Stimulated activated CD4-positive, alpha-beta T cell treated with anti-CD3 and anti-CD28 coated beads, Interleukin-15, amount 100 ng/mL, for 24 hours (primary cell): ENCODE measurements around the gene RNF17.
A peak's percentile ranks its signal among the peaks of the same experiment; 100 is the strongest.
"Not testable (repeated sequence)": the region's sequence is repeated elsewhere in the genome, so short reads cannot be mapped to it uniquely, and the experiment has no call there.

Experiments used
- DNase-seq: peaks from one replicate; pipeline ENCODE4 v3.0.0-alpha.2; 2020

Gene RNF17, protein sequence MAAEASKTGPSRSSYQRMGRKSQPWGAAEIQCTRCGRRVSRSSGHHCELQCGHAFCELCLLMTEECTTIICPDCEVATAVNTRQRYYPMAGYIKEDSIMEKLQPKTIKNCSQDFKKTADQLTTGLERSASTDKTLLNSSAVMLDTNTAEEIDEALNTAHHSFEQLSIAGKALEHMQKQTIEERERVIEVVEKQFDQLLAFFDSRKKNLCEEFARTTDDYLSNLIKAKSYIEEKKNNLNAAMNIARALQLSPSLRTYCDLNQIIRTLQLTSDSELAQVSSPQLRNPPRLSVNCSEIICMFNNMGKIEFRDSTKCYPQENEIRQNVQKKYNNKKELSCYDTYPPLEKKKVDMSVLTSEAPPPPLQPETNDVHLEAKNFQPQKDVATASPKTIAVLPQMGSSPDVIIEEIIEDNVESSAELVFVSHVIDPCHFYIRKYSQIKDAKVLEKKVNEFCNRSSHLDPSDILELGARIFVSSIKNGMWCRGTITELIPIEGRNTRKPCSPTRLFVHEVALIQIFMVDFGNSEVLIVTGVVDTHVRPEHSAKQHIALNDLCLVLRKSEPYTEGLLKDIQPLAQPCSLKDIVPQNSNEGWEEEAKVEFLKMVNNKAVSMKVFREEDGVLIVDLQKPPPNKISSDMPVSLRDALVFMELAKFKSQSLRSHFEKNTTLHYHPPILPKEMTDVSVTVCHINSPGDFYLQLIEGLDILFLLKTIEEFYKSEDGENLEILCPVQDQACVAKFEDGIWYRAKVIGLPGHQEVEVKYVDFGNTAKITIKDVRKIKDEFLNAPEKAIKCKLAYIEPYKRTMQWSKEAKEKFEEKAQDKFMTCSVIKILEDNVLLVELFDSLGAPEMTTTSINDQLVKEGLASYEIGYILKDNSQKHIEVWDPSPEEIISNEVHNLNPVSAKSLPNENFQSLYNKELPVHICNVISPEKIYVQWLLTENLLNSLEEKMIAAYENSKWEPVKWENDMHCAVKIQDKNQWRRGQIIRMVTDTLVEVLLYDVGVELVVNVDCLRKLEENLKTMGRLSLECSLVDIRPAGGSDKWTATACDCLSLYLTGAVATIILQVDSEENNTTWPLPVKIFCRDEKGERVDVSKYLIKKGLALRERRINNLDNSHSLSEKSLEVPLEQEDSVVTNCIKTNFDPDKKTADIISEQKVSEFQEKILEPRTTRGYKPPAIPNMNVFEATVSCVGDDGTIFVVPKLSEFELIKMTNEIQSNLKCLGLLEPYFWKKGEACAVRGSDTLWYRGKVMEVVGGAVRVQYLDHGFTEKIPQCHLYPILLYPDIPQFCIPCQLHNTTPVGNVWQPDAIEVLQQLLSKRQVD (N-terminal part only)

DNA sequence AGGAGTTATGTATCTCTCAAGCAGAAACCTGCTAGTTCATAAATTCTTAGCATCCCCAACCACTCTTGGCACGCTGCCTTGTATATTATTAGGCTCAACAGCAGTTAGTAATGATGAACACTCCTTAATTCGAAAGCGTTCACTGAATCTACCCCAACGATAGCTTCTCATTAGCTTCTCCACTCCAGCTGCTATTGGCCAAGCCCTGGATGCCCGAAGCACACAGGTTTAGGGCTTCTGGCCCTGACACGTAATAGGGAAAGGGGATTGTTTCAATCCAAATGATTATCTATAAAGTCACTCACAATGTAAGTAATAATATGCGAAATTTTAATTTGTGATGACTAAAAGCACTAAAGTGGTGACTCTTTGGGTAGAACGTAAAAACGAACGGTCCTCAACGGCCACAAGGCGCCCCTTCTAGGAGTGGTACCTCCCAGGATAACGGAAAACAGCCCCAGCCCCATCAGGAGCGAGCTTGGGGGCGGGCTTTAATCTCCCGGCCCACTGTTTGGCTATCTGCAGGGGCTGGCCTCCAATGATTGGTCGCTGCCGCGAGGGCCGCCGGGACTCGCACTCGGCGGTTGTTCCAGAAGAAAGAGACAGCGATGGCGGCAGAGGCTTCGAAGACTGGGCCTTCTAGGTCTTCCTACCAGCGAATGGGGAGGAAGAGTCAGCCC is at the start of gene RNF17:
Gene RNF17, plus strand, starts transcription at position 574 of the 680 bp plus-strand sequence. Its CDS starts 35 bp downstream, at position 609.
- DNase-seq: no peak

DNA sequence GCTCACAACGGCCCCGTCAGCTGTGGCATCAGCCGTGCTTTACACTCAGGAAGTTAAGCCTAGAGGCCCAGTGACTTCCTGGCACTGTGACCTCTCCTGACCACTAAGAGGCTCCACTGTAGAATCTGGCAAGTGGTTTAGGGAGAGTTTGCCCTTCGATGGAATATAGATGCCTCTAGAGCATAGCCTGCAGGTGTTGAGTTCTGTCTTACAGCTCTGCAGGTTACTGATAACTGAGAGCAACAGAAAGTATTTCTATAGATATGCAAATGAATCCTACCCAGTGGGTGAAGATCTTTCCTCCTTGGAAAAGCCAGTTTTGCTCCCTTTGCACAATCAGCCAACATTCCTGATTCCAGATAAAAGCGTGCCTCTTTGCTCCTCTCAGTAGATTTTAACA is 48.0 kb upstream of the RNF17 start:
- DNase-seq: no peak

DNA sequence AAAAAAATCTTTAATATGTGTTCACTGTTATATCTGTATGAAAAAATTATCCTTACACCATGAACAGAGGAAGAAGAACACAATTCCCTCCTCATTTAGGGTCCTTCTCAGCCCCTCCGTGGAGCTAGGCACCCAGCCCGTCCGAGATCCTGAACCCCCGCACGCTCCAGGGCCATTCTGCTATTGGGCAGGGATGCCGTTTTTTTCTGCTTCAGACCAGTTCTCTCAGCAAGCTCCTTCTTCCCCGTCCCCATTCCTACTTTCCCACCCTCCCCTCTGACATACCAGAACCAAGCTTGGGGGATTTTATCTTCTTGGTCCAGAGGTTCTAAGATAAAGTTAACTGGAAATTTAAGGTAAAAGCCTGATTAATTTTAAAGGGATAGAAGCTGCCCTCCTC is 47.5 kb upstream of the RNF17 start:
- no peak for DNase-seq

DNA sequence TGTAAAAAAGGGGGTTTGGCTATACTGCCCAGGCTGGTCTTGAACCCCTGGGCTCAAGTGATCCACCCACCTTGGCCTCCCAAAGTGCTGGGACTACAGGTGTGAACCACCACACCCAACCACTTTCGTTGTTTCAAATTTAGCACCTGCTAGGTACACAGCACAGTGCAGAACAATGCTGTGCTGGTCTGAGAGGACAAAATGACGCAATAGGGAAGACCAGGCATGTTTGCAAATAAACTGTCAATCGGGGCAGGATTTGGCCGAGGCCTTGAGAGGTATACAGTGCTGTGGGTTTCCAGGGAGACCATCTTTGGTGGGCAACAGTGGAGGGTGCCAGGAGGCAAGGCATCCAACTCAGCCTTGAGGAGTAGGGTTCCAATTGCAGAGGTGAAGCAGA is 46.8 kb upstream of the RNF17 start:
- DNase-seq: no peak

DNA sequence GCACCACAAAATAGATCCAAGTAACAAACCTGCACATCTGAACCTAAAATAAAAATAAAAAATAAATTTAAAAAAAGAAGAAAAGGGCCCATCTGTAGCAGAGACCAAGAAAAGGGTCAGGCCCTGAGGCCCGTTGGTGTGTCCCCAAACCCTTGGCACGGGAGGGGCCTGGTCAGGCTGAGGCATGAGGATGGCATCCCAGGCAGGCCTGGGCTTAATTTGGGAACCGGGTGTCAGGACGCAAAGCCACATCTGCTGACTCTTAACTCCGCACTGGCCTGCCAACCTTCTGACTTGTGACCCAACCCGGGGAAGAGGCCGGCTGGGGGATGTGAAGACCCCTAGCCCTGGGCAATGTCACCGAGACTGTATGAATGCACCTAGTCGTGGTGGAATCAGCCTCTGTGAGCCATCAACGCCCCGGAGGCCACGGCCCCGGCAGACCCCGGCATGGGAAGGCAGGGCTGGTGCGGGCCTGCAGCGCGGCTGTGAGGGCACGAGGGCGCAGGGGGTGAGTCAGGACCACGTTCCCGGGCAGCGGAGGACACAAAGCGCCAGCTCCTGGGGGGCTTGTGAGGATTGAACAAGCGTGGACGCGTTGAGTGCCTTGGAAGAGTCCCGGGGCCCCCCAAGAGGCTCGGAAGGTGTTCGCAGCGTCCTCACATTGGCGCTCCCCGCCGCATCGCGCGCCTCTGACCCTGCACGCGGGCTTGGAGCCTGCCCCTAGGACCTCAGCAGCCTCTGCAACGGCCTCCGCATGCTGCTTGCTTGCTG is 45.6 kb upstream of the RNF17 start:
- DNase-seq: no peak

DNA sequence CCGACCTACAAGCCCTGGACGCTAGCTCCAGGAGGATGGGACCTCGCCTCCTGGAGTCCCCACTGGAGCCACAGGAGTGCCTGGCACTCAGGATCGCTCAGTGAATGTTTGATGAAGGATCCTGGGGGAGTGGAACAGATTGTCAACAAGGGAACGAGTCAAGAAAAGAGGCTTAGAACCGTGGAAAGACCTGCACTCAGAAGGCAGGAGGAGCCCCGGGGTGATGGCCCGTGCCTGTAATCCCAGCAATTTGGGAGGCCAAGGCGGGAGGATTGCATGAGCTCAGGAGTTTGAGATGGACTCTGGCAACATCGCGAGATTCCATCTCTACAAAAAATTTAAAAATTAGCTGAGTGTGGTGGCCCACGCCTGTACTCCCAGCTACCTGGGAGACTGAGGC is 44.8 kb upstream of the RNF17 start:
- DNase-seq: no peak

DNA sequence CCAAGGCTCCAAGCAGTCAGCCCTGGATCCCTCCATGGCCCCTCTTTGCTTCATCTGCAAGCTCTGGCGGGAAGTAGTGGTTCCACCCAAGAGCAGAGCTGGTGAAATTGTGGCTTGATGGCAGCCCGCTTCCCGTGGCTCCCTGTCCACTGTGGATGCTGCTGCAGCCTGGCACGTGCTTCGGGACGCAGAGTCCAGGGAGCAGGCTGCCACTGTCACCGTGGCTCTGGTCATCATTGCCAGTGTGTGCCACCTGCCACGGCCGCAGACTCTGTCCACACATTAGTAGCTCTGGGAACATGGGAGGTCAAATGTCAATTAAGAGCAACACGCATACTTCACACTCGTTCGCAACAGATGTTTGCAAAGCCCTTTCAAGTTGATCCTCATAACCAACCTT is 40.8 kb upstream of the RNF17 start:
- DNase-seq: no peak

DNA sequence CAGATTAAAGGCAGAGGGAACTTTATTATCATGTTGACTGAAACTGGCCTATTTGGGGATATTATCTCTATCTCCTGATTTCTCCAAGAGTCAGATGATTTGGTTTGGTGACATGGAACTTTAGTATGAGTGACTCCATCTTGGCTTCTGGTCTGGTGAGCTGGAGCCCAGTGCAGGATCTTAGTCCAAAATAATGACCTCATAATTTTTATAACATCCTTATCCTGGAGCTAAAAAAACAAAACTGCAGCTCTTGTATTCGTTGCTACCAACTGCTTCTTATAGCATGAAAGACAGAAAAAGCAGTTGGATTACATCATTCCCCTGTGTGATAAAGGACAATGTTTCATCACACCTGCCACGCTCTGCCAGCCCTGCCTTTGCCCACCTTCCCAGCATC is 39.3 kb upstream of the RNF17 start:
- DNase-seq: no peak

DNA sequence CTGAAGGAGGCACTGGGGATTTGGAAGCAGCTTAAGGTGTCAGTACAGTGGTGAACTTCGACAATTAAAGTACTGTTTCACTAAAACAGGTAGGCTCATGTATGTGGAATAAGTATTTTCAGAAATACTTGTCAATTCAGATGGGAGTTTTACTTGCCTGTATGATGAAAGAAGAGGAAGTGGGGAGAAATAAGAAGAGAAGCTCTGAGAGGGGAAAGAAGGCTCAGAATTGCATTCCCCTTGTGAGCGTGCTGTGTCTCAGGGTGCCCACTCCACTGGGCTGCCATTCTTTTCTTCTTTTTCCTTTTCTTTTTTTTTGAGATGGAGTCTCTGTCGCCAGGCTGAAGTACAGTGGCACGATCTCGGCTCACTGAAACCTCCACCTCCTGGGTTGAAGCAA is 38.6 kb upstream of the RNF17 start:
- no peak for DNase-seq

DNA sequence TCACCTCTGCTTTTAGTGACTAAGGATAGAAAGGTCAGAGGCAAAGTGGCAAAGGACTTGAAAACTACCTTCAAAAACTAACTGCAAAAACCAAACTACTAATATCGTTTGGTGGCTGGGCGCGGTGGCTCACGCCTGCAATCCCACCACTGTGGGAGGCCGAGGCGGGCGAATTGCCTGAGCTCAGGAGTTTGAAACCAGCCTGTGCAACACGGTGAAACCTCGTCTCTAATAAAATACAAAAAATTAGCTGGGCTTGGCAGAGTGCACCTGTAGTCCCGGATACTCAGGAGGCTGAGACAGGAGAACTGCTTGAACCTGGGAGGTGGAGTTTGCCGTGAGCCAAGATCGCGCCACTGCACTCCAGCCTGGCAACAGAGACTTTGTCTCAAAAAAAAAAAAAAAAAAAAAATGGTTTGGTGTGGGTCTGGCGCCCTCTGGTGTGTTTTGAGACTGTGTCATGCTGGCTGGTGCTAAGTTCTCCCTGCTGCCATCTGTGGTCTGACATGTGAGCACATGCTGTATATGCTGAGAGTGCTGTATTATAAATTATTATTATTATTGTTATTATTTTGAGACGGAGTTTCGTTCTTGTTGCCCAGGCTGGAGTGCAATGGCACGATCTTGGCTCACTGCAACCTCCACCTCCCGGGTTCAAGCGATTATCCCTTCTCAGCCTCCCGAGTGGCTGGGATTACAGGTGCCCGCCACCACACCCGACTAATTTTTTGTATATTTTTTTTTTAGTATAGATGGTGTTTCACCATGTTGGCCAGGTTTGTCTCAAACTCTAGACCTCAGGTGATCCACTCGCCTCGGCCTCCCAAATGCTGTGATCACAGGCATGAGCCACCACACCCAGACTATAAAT is 36.0 kb upstream of the RNF17 start:
- peak; percentile 75 for DNase-seq

DNA sequence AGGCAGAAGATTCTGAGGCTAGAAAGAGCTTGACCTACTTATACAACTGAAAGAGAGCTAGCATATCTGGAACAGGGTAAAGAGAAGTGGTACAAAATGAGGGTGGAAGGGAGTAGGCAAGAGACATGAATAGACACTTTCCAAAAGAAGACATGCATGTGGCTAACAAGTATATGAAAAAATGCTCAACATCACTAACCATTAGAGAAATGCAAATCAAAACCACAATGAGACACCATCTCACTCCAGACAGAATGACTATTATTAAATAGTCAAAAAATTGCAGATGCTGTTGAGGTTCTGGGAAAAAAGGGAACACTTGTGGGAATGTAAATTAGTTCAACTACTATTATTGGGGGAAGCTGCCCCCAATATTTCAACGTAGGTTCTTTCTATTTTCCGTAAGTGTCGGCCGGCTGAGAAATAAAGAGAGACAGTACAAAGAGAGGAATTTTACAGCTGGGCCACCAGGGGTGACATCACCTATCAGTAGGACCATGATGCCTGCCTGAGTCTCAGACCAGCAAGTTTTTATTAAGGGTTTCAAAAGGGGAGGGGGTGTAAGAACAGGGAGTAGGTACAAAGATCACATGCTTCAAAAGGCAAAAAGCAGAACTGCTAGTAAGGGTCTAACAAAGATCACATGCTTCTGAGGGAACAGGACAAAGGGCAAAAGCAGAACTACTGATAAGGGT is 32.9 kb upstream of the RNF17 start:
- DNase-seq: not testable (repeated sequence)

DNA sequence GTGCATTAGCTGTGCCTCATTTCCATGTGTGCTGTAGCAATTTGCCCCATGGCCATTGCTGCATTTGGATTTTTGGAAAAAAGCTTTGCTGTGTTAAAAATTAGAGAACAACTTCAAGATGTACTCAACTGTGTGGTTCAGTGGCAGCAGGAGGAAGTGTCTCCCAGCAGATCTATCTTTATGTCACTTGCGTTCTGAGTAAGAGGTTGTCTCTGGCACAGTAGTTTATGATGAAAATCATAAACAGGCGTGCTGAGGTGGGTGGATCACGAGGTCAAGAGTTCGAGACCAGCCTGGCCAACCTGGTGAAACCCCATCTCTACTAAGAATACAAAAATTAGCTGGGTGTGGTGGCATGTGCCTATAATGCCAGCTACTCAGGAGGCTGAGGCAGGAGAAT is 29.0 kb upstream of the RNF17 start:
- DNase-seq: no peak

DNA sequence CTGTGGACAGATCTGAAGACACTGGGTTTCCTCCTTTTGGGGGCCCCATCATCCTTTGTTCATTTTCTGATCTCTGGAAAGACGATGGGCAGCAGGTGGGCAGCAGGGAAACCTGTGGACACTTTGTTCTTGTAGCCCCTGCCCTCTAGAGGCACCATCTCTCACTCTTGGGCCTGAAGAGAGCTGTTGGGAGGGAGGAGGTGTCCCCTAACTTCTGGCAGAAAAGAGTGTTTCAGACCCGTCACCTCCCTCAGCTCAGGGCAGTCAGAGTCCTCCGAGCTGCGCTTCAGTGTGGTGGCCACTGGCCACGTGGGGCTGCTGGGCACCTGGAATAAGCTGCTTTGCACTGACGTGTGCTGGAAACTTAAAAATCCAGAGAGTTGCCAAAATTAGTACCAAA is 26.9 kb upstream of the RNF17 start:
- DNase-seq: no peak

DNA sequence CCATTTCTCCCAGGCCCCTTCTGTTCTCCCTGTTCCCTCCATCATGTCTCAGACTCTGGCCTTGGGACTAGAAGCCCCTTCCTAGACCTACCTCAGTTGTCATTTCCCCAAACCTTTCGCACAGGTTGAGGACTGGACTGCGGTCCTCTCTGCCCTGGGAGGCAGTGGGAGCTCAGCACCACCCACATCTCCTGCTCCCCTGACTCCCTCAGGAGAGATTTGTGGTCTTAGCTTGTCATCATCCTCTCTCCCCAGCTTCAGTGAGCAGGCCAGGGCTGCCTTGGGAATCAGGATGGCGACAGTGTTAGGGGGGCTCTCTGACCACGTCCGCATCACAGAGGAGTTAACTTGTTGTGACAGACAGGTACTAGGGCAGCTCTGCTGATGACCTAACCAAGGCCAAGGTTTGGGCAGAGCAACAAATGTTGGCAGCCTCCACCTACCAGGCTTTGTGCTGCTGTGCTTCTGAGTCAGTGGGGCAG is 25.6 kb upstream of the RNF17 start:
- no peak for DNase-seq

DNA sequence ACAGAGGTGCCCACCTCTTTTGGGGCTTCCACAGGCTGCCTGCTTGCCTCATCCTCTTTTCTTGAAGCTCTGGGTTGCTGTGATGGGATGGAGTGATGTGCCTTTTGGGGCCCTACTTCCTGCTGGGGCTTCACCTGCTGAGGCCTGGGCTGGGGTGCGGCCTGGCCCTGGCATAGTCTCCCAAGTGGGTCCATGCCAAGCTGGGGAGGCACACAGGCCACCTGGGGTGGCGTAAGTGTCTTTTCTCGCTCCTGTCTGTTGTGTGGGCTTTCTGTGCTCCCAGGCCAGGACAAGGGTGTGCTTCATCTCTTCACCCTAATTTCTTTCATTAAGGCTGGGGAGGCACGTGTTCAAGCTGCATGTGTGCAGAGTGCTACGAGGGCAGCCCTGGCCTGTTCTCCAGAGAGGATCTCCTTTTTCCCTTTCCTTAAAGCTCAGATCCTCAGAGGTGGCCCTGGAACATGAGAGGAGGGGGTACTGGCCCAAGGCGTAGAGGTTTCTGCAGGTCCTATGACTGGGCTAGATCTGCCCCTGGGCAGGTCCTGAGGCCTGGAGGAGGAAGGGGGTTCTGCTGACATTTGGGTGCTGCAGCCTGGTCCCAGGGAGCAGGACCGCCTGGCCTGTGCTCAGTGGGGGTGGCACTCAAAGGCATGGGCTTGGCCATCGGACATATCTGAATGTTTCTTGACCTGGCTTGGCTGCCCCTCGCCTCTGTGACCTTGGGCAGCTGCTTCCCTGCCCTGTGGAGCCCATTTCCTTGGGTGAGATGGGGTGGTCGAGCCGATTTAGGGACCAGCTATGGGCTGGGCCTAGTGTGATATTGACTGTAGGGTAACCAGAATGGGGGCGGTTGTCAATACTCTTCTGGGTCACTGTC is 23.7 kb upstream of the RNF17 start:
- DNase-seq: no peak

DNA sequence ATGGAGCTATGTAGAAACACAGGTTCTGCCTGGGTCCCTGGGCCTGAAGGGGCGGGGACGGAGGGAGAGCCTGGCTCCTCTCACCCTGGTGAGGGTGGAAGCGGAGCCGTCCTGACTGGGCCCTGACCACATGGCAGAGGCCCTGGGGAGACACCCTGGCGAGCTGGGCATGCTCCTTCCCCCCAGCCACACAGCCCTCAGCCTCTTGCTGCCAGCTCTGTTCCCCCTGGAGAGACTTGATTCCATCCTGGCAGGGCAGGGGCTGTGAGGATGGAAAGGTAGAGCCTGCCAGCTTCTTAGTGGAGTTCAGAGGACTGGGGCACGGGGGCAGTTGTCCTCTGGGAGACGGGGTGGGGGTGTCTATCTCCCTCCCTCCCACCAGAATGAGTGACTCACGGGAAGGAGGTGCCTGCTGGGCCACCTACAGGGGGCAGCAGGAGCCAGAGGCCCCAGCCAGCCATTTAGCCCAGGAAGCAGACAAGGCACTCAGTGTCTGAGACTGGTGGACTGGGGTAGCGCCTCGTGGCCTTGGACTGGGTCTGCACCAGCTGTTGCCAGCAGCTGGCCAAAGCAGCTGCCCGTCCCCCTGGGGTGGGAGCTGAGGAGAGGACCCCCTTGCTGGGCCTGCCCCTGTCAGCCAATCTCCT is 22.8 kb upstream of the RNF17 start:
- no peak for DNase-seq

DNA sequence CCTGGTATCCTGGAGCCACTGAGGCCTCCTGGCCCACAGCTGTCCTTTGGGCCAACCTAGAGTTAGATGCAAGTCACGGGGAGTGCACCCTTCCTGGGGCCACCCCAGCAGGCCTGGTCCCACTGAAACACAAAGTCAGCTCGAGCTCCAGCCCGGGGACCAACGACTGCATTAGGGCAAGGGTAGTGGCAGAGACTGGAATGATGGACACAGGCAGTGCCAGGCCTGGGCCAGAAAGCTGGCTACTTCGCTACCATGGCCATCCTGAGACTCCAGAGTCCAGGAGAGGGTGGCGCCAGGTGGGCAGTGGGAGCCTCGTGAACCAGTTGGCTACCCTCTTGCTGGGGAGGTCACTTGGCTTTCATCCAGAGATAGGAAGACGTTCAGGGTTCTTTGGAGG is 22.2 kb upstream of the RNF17 start:
- no peak for DNase-seq

DNA sequence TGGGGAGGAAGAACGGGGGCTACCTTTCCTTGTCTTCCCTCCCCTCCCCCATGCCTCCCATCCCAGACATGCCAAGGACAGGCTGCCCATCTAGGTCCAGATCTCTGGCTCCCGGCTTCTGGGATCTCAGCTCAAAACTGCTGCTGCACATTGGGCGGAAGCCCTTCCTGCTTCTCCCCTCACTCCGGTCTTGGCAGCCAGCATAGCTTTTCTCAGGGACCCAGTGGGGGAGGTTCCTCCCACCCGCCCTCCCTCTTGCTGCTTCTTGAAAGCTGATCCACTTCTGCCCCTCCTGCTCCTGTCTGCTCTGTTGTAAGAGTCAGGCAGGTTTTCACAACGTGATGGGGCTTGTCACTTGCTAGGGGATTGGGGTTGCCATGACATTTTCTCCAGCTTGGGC is 21.7 kb upstream of the RNF17 start:
- no peak for DNase-seq
